PC-9 (cell line): ENCODE data around the gene STH. TPM values are rescaled to one million over a fixed set of nuclear protein-coding genes. Genes with fewer than 3 reads are reported as not detected.

Source experiments
- BruUV-seq: library from RNA; stranded (reverse); fragments of 400-500 nt; replicated peaks from 2 replicates; lab custom pipeline; 2021; lab: Mats Ljungman, UMichigan
- CTCF ChIA-PET: fragments of 300-600 bp; sonication (Branson Sonifier 250); formaldehyde crosslinking; loops from one replicate; lab custom pipeline; 2022; ENCODE audit warnings: antibody characterized with exemption; lab: Charles Lee
- POLR2A ChIA-PET: fragments of 300-600 bp; sonication (Branson Sonifier 250); formaldehyde crosslinking; loops from one replicate; lab custom pipeline; 2022; ENCODE audit warnings: antibody characterized with exemption; ENCODE audit not compliant: unreplicated experiment; lab: Charles Lee
- DNase-seq, 2 experiments: peaks; one replicate each; pipeline versions ENCODE4 v3.0.0 to v3.0.0-alpha.2; 2015 to 2022; ENCODE audit warnings: mixed read lengths in 1 of 2
- H2AFZ ChIP-seq: fragments of 200-600 bp; sonication (generic); 2 replicates; pipeline ENCODE4 v1.8.1; 2017; ENCODE audit warnings: antibody characterized with exemption
- H3F3A ChIP-seq: fragments of 200-600 bp; sonication (generic); 2 replicates; pipeline ENCODE4 v1.8.1; 2017; ENCODE audit warnings: antibody characterized with exemption, mild to moderate bottlenecking, low read depth; ENCODE audit not compliant: insufficient read depth
- H3K27ac ChIP-seq: fragments of 200-600 bp; sonication (generic); 2 replicates; pipeline ENCODE4 v1.6.1; 2016; ENCODE audit warnings: mixed run types
- H3K27me3 ChIP-seq: fragments of 200-600 bp; sonication (generic); 2 replicates; pipeline ENCODE4 v1.6.1; 2016; ENCODE audit warnings: low read depth, mixed run types; ENCODE audit not compliant: insufficient read depth
- H3K36me3 ChIP-seq: fragments of 200-600 bp; sonication (generic); 2 replicates; pipeline ENCODE4 v1.6.1; 2016; ENCODE audit warnings: low read depth, mixed run types
- H3K4me1 ChIP-seq: fragments of 200-600 bp; sonication (generic); replicated peaks from 2 replicates; pipeline ENCODE4 v1.6.1; 2016; ENCODE audit warnings: mixed run types; ENCODE audit not compliant: insufficient read depth
- H3K4me2 ChIP-seq: fragments of 200-600 bp; sonication (generic); 2 replicates; pipeline ENCODE4 v1.6.1; 2017; ENCODE audit warnings: mixed run types
- H3K4me3 ChIP-seq: fragments of 200-600 bp; sonication (generic); 2 replicates; pipeline ENCODE4 v1.6.1; 2016; ENCODE audit warnings: mixed run types
- H3K79me2 ChIP-seq: fragments of 200-600 bp; sonication (generic); 2 replicates; pipeline ENCODE4 v1.6.1; 2017; ENCODE audit warnings: low read depth, mixed run types
- H3K9me2 ChIP-seq: fragments of 200-600 bp; sonication (generic); 2 replicates; pipeline ENCODE4 v1.8.1; 2017; ENCODE audit warnings: mild to moderate bottlenecking; ENCODE audit not compliant: insufficient read depth
- H3K9me3 ChIP-seq: fragments of 200-600 bp; sonication (generic); 2 replicates; pipeline ENCODE4 v1.8.1; 2016; ENCODE audit warnings: low read depth; ENCODE audit not compliant: insufficient read depth
- H4K20me1 ChIP-seq: fragments of 200-600 bp; sonication (generic); 2 replicates; pipeline ENCODE4 v1.8.1; 2017; ENCODE audit not compliant: insufficient read depth
- CTCF ChIP-seq: fragments of 200-600 bp; sonication (generic); conservative IDR thresholded peaks from 2 replicates; pipeline ENCODE4 v1.6.1; 2017; ENCODE audit warnings: mixed run types, antibody characterized with exemption, mild to moderate bottlenecking, moderate library complexity
- EZH2 ChIP-seq: fragments of 200-600 bp; sonication (generic); IDR thresholded peaks from 2 replicates; pipeline ENCODE4 v1.8.0; 2017; ENCODE audit warnings: antibody characterized with exemption, low read depth
- intact Hi-C: fragments of 100-400 bp; cut with micrococcal nuclease; formaldehyde crosslinking; loops from one replicate; pipeline ENCODE4 v1.10.0; 2022; ENCODE audit not compliant: unreplicated experiment
- total RNA-seq: library from RNA; stranded (reverse); gene quantifications from 2 replicates; pipeline ENCODE4 v1.2.3, GENCODE V29; 2021

Gene STH
- total RNA-seq, 1 experiment from 2014 or later = not detected

- intact Hi-C loops = no loop called here
- no peaks in the 10 kb centered on the region for H3K36me3 ChIP-seq
- H3K9me2 ChIP-seq = no peaks in the 10 kb centered on the region
- POLR2A ChIA-PET = no interaction called here
- BruUV-seq = no TSS peak
- DNase-seq = no peak
- no peaks in the 10 kb centered on the region for H3K9me3 ChIP-seq
- TF ChIP-seq EZH2 (no peak), CTCF (no peak)
- CTCF ChIA-PET = no interaction called here
- peaks cover 44% of the 10 kb centered on the region for H3K27me3 ChIP-seq
- H2AFZ ChIP-seq = no peak overlapping the region
- H3F3A ChIP-seq = no peaks in the 10 kb centered on the region
- H3K4me2 ChIP-seq = no peak overlapping the region
- no peaks in the 10 kb centered on the region for H3K79me2 ChIP-seq
- H3K27ac ChIP-seq = no peak overlapping the region
- H4K20me1 ChIP-seq = no peaks in the 10 kb centered on the region
- H3K4me3 ChIP-seq = no peak overlapping the region
- no peaks in the 10 kb centered on the region for H3K4me1 ChIP-seq
Observed at GRCh38 chr17:45965812-45966211, 33.2 kb upstream of the STH start.

DNA sequence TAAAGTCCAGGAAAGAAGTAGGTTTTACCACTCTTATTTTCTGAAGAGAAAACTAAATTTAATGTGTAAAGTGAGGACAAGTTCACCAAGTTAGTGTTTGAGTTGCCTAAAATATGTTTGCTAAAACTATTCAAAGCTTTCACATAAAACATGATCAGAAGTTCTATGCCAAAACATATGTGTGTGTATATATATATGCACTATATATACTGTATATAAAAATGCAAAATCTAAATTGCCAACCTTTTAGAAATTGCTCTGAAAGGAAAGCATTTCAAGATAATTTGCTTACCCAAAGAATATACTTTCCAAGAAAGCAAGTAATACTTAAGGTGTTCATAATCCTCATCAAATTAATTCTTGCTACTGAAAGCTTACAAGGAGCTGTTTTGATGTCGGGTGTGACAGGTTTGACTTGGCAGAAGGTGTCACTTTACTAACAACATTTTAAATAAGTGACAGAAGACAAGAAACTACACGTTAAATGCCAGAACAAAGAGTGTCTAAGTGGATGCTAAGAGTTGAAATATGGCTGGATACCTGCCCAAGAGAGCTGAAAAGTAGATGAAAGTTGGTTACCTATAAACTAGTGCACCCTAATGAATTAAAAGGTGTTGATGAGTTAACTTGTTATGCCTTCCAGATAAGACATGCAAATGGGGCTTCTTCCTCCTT, 32.3 kb upstream of the STH start:
- Histone ChIP-seq H3K9me3 (no peaks in the 10 kb centered on the region), H4K20me1 (no peaks in the 10 kb centered on the region), H3K4me2 (no peak overlapping the region), H3K4me3 (no peak overlapping the region), H3K9me2 (no peaks in the 10 kb centered on the region), H3K79me2 (no peaks in the 10 kb centered on the region), H3K36me3 (no peaks in the 10 kb centered on the region), H2AFZ (no peak overlapping the region), H3K4me1 (no peaks in the 10 kb centered on the region), H3K27ac (no peak overlapping the region), H3K27me3 (peaks cover 39% of the 10 kb centered on the region), H3F3A (no peaks in the 10 kb centered on the region)
- no peak for DNase-seq
- no TSS peak for BruUV-seq
- CTCF ChIA-PET = no interaction called here
- intact Hi-C loops = no loop called here
- TF ChIP-seq EZH2 = no peak
- TF ChIP-seq CTCF = no peak
- POLR2A ChIA-PET = no interaction called here

- intact Hi-C loops = no loop called here
- Histone ChIP-seq H3K79me2 (no peaks in the 10 kb centered on the region), H3K4me2 (no peak overlapping the region), H3K9me3 (no peaks in the 10 kb centered on the region; the same call in 1 of the 2 replicates), H3K4me3 (no peak overlapping the region), H2AFZ (no peak overlapping the region), H3K27ac (no peak overlapping the region), H3K27me3 (peaks cover 46% of the 10 kb centered on the region), H3K9me2 (no peaks in the 10 kb centered on the region), H3F3A (no peaks in the 10 kb centered on the region), H4K20me1 (no peaks in the 10 kb centered on the region), H3K4me1 (no peaks in the 10 kb centered on the region), H3K36me3 (no peaks in the 10 kb centered on the region)
- POLR2A ChIA-PET = no interaction called here
- no TSS peak for BruUV-seq
- TF ChIP-seq CTCF = no peak
- TF ChIP-seq EZH2 = no peak
- CTCF ChIA-PET = no interaction called here
- no peak for DNase-seq
Observed at GRCh38 chr17:45967378-45967777, 31.7 kb upstream of the STH start.
